ENCODE measurements around the gene CLEC4M.
"Not testable (repeated sequence)": the region's sequence is repeated elsewhere in the genome, so short reads cannot be mapped to it uniquely, and the experiment has no call there.

Gene CLEC4M

GRCh38 chr19:7779631-7780486 is 16.8 kb downstream of the CLEC4M start:
- no peak for DNase-seq

GRCh38 chr19:7781157-7781556 is 18.1 kb downstream of the CLEC4M start:
- DNase-seq, result no peak

GRCh38 chr19:7783991-7784423 is 21.0 kb downstream of the CLEC4M start:
- DNase-seq, result peak; percentile 21

GRCh38 chr19:7784856-7785255 is 21.8 kb downstream of the CLEC4M start:
- no peak for DNase-seq

GRCh38 chr19:7787141-7787540 is 24.1 kb downstream of the CLEC4M start:
- DNase-seq, result no peak

DNA sequence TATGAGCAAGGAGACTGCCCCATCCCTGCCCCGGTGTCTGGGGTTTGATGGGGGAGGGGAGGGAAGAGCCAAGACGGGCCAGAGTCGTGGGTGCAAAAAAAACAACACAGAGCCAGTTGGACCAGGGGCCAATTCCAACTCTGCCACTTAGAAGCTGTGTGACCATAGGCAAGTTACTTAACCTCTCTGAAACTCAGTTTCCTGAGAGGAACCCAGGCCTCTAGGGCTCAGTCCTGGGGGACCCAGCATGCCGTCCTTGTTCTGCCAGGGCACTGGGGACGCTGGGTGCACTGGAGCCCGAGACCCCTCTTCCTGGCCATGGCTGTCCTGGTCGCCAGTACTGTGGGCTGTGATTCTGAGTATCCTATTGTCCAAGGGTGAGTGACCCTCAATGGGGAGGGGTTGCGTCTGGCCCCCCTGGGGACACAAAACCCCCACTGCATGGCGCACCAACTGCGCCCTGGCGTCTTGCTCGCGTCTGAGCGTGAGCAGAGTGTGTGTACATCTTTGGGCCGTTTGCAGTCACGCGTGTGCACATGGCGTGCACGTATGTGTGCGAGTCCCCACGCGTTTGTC is 24.6 kb downstream of the CLEC4M start:
- DNase-seq, result no peak

GRCh38 chr19:7788178-7788932 is 25.3 kb downstream of the CLEC4M start:
- no peak for DNase-seq

DNA sequence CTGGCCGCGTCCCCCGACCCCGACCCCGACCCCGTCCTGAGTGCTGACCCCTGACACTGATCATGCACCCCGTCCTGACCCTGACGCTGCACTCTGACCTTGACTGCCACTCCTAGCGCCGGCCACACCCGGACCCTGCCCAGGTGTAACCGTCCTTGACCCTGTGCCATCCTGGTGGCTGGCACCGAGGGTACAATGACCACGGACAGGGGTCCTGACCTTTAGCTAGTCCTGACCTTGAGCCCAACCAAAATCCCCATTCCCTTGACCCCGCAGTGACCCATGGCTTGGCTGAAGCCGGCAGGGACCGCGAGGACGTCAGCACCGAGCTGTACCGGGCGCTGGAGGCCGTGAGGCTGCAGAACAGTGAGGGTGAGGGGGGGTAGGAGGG is 25.9 kb downstream of the CLEC4M start:
- DNase-seq, result no peak

DNA sequence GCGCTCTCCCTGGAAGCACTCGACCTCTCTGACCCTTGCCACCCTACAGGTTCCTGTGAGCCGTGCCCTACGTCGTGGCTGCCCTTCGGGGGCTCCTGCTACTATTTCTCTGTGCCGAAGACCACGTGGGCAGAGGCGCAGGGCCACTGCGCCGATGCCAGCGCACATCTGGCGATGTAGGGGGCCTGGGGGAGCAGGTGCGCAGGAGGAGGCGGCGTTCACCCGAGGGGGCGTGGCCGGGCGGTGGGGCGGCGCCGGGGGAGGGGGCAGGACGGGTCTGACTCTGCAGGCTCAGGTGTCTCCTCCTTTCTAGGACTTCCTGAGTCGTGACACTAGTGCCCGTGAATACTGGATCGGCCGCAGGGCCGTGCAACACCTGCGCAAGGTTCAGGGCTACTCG is 26.4 kb downstream of the CLEC4M start:
- no peak for DNase-seq

- no peak for DNase-seq
Measured at GRCh38 chr19:7790416-7790815, 27.4 kb downstream of the CLEC4M start.

GRCh38 chr19:7792281-7792680 is 29.2 kb downstream of the CLEC4M start:
- DNase-seq, result no peak

DNA sequence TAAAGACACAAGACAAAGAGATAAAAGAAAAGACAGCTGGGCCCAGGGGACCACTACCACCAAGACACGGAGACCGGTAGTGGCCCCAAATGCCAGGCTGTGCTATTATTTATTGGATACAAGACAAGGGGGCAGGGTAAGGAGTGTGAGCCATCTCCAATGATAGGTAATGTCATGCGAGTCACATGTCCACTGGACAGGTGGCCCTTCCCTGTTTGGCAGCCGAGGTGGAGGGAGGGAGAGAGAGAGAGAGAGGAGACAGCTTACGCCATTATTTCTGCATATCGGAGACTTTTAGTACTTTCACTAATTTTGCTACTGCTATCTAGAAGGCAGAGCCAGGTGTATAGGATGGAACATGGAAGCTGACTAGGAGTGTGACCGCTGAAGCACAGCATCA is 29.7 kb downstream of the CLEC4M start:
- not testable (repeated sequence) for DNase-seq

GRCh38 chr19:7793493-7793892 is 30.4 kb downstream of the CLEC4M start:
- DNase-seq, result no peak

- no peak for DNase-seq
Measured at GRCh38 chr19:7795555-7796161, 32.6 kb downstream of the CLEC4M start.

- DNase-seq, result peak; percentile 60
Measured at GRCh38 chr19:7799640-7800355, 36.8 kb downstream of the CLEC4M start.

- no peak for DNase-seq
Measured at GRCh38 chr19:7801020-7801570, 38.1 kb downstream of the CLEC4M start.

DNA sequence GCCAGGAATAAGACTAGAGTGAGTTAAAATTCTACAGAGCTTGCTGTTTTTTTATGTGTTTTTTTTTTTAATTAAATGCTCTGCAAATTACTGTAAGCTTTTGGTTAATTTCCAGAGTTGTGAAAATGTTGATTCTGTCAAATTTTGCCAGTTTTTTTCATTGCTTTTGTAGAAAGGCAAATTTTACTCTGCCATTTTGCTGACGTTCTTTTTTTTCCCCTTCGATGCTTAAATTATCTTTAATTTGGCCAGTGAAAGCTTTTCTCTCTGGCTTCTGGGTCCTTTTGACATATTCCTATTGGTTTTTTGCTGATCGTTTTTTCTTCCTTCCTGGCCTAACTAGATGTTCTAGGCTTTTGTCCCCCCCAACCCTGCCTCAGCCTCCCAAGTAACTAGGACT is 43.2 kb downstream of the CLEC4M start:
- DNase-seq, result no peak

GRCh38 chr19:7806876-7807275 is 43.8 kb downstream of the CLEC4M start:
- DNase-seq, result no peak

DNA sequence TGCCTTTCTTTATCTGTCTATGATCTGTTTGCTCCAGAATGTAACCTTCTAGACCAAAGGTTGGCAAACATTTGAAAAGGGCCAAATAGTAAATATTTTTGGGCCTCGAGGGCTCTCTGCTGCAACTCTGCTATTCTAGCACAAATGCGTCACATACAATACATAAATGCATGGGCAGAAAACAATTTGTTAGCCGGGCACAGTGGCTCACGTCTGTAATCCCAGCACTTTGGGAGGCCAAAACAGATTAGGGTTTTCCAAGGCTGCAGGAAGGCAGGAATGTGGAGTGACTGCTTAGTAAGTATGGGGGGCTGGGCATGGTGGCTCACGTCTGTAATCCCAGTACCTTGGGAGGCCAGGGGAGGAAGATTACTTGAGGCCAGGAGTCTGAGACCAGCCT is 45.1 kb downstream of the CLEC4M start:
- DNase-seq, result no peak

DNA sequence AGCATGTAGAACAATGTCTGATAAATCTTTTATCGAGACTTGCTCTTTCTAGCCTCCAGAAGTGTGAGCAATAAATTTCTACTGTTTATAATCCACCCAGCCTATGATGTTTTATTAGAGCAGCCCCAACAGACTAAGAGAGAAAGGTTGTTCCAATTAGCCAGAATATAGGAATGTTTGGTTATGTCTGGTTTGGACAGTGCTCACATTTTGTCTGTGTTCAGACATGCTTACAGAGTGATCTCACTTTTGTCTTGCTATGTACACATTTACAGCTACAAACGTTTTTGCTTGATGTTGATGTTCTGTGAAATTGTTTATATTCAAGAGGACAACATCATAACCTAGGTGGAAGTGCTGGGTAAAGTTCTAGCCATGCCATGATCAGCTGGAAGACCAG is 48.9 kb downstream of the CLEC4M start:
- DNase-seq, result no peak

GRCh38 chr19:7815325-7815724 is 52.3 kb downstream of the CLEC4M start:
- no peak for DNase-seq

- not testable (repeated sequence) for DNase-seq
Measured at GRCh38 chr19:7816040-7816439, 53.0 kb downstream of the CLEC4M start.

Measured in fibroblast of skin of right biceps (primary cell).